Pulmonary artery endothelial cell (primary cell): ENCODE data around the gene VPS26A. TPM values are rescaled to one million over a fixed set of nuclear protein-coding genes. Genes with fewer than 3 reads are reported as not detected.

ENCODE experiments used
- DNase-seq: peaks from one replicate; pipeline ENCODE4 v3.0.0-alpha.2; 2011; ENCODE audit warnings: low read depth, low spot score
- total RNA-seq: library from RNA; depleted of rRNA; stranded (reverse); fragments of >200 nt; gene quantifications from 2 replicates; pipeline ENCODE4 v1.2.3, GENCODE V29; 2014

Gene VPS26A
- total RNA-seq, 1 donor from 2014 or later, result 39.1 TPM

DNA sequence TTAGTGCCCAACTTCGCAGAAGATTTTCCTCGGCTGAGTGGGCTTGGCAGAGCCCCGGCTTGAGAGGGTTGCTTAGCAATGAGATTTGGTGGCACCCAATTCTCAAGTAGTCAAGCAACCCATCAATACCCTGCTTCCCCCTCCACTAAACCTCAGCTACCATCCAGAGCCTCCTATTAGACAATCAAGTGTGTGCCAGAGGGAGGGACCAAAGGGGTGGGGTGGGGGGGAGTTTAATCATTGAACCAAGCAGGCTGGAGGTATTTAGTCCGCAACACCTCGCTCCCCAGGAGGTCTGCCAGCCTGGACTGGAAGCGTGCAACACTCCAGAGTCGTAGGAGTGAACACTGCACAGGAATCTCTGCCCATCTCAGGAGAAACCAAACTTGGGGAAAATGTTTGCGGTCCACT lies 96.1 kb downstream of the VPS26A start, which contains the start of gene HKDC1:
Gene HKDC1 (plus strand): TSS at position 292 of the 411 bp plus-strand sequence. CDS start 104 bp downstream, at position 396.
- no peak for DNase-seq

DNA sequence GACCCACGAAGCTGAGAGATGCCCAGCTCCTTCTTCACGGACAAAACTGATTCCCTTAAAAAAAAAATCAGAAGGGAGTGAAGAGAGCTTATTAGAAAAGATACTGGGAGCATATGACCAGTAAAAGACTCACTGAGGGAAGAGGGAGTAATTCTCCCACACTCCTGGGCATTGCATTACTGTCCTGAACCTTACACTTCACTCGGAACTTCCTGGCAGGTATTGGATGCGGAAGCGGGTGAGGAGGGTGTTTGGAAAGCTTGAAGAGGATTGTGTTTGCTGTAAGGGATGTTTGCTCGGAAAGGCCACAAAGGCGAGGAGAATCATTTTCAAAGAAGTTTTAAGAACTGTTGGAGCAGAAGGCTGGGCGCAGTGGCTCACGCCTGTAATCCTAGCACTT lies 96.5 kb downstream of the VPS26A start:
- DNase-seq, result no peak

Other genes starting within 250 kb of the VPS26A start
- 38.8 and 43.6 TPM in 2 replicates for gene DDX50, start 222.9 kb upstream of the VPS26A start, total RNA-seq
- 152 and 176 TPM in 2 replicates for gene DDX21, start 168.0 kb upstream of the VPS26A start, total RNA-seq
- 29.6 and 46.1 TPM in 2 replicates for gene KIFBP, start 135.4 kb upstream of the VPS26A start, total RNA-seq
- gene SRGN, start 36.1 kb upstream of the VPS26A start, total RNA-seq, result 1,537 and 1,720 TPM in 2 replicates
- 25.1 and 31.1 TPM in 2 replicates for gene SUPV3L1, start 56.1 kb downstream of the VPS26A start, total RNA-seq
- 0.07 TPM in 1 of 2 replicates, not detected in the other for gene HKDC1, start 96.2 kb downstream of the VPS26A start, total RNA-seq
- gene HK1, start 154.3 kb downstream of the VPS26A start, total RNA-seq, result 157 and 201 TPM in 2 replicates